ENCODE measurements around the gene FRRS1L. TPM values are rescaled to one million over a fixed set of nuclear protein-coding genes. Genes with fewer than 3 reads are reported as not detected.

FRRS1L gene
- total and polyA plus RNA-seq, 2 of the 13 experiments (the other 11 are each of a cell fraction or from before 2014, with no cell fraction given): 0.02 to 0.03 TPM

GRCh38 chr9:109119439-109120203, 47.4 kb downstream of the FRRS1L start, which contains the start of gene TMEM245 (continued):
- TF ChIP-seq KLF11 (CRISPR knock-in tag; IDR thresholded peaks at IDR 0.05): peak; percentile 44; the same call in 1 of the 2 replicates
- TF ChIP-seq ATM (IDR thresholded peaks at IDR 0.05; ENCODE audit: borderline replicate concordance): no peak
- no peak for TF ChIP-seq GABPA (IDR thresholded peaks at IDR 0.05; ENCODE audit: low read depth, low read length)
- peak; percentile 75 for TF ChIP-seq GABPA (CRISPR knock-in tag; IDR thresholded peaks at IDR 0.05; ENCODE audit: low read depth)
- peak; percentile 76 for TF ChIP-seq POLR2G (IDR thresholded peaks at IDR 0.05; ENCODE audit: low read depth, low read length)
- TF ChIP-seq HNF1A (IDR thresholded peaks at IDR 0.05; ENCODE audit: low read depth): no peak
- TF ChIP-seq HNF1A (CRISPR knock-in tag; IDR thresholded peaks at IDR 0.05; ENCODE audit: borderline replicate concordance): peak; percentile 34
- no peak for TF ChIP-seq ARNT (IDR thresholded peaks at IDR 0.05)
- 0 out of 2 replicates have a peak, but pooled peaks have one; percentile 36 for TF ChIP-seq ZGPAT (CRISPR knock-in tag; IDR thresholded peaks at IDR 0.05)
- peak; percentile 14; the same call in 1 of the 2 replicates for TF ChIP-seq MYC (CRISPR knock-in tag; IDR thresholded peaks at IDR 0.05; ENCODE audit: borderline replicate concordance)
- TF ChIP-seq TAF1 (CRISPR knock-in tag; IDR thresholded peaks at IDR 0.05): peak; percentile 55
- TF ChIP-seq SIX4 (CRISPR knock-in tag; IDR thresholded peaks at IDR 0.05): 0 out of 2 replicates have a peak, but pooled peaks have one; percentile 67
- peak; percentile 95 for TF ChIP-seq XRCC5 (optimal IDR thresholded peaks at IDR 0.05; ENCODE audit: low read length)
- 0 out of 2 replicates have a peak, but pooled peaks have one; percentile 67 for TF ChIP-seq ZMAT3 (CRISPR knock-in tag; conservative IDR thresholded peaks at IDR 0.05)
- TF ChIP-seq RAD21 (CRISPR knock-in tag; IDR thresholded peaks at IDR 0.05): 0 out of 2 replicates have a peak, but pooled peaks have one; percentile 22
- peak; percentile 37; the same call in 1 of the 2 replicates for TF ChIP-seq NFIC (IDR thresholded peaks at IDR 0.05; ENCODE audit: low read length)
- TF ChIP-seq ZFP90 (CRISPR knock-in tag; IDR thresholded peaks at IDR 0.05; ENCODE audit: borderline replicate concordance): 0 out of 2 replicates have a peak, but pooled peaks have one; percentile 11
- TF ChIP-seq ERF (CRISPR knock-in tag; IDR thresholded peaks at IDR 0.05): peak; percentile 69; the same call in 1 of the 2 replicates
- peak; percentile 24; the same call in 1 of the 2 replicates for TF ChIP-seq ATF1 (CRISPR knock-in tag; IDR thresholded peaks at IDR 0.05)
- TF ChIP-seq ZNF556 (CRISPR knock-in tag; IDR thresholded peaks at IDR 0.05; ENCODE audit: borderline replicate concordance): no peak
- no peak for TF ChIP-seq SOX6 (IDR thresholded peaks at IDR 0.05)
- TF ChIP-seq SOX6 (CRISPR knock-in tag; IDR thresholded peaks at IDR 0.05): peak; percentile 53; the same call in 1 of the 2 replicates
- no peak; the same call in 1 of the 2 replicates for TF ChIP-seq MEIS1 (CRISPR knock-in tag; IDR thresholded peaks at IDR 0.05; ENCODE audit: borderline replicate concordance)
- TF ChIP-seq SALL1 (CRISPR knock-in tag; IDR thresholded peaks at IDR 0.05): peak; percentile 60
- peak; percentile 70; the same call in 1 of the 2 replicates for TF ChIP-seq ZNF788 (CRISPR knock-in tag; IDR thresholded peaks at IDR 0.05; ENCODE audit: borderline replicate concordance)
- peak; percentile 10 for TF ChIP-seq FOXA3 (CRISPR knock-in tag; IDR thresholded peaks at IDR 0.05)

All from HepG2 (cell line).